ENCODE data around the gene KRTAP12-2.
A peak's percentile ranks its signal among the peaks of the same experiment; 100 is the strongest.

The KRTAP12-2 gene

DNA sequence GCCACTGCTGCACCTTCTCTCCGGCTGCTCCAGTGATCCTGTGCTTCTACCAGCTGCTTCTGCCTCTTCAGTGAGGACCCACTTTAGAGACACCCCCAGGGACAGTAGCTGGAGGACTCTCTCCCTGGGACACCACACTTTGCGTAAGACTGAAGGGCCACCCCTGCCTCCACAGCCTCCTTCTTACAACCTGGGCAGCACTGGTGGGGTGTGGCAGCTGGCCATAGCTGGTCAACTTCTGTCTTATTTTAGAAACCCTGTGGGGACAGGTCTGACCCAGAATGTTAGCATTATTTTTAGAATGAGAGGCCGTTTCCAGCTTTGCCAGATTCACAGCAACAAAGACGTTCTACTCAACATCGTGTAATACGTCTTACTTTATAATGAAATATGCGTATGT is 41.0 kb downstream of the KRTAP12-2 start:
- no peak for DNase-seq

DNA sequence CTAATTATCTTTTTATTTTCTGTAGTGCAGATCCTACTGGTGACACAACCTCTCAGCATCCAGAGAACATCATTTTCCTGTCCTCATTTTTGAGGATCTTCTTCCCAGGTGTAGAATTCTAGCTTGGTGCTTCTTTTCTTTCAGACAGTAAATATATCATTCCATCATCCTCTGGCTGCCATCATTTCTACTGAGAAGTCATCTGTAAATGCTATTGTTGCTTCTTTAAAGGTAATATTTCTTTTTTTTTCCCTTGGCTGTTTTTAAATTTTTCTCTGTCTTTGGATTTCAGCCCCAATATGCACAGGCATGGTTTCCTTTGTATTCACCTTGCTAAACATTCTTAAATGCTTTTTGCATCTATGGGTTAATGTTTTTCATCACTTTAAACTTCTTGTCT is 43.2 kb downstream of the KRTAP12-2 start:
- DNase-seq, result no peak

DNA sequence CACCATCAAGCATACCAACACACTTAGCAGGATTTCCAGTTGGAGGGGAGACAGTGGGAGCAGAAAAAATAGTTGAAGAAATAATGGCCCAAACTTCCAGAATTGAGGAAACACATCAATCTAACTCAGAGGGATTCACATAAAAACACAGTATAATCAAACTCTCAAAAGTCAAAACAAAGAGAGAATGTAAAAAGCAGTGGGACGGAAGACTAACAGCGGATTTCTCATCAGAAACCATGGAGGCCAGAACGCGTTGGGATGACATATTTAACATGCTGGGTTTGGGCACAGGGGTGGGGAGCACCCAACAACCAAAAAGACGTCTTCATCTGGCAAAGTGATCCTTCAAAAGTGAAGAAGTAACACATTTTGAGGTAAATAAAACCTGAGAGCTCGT is 46.8 kb downstream of the KRTAP12-2 start:
- no peak for DNase-seq

DNA sequence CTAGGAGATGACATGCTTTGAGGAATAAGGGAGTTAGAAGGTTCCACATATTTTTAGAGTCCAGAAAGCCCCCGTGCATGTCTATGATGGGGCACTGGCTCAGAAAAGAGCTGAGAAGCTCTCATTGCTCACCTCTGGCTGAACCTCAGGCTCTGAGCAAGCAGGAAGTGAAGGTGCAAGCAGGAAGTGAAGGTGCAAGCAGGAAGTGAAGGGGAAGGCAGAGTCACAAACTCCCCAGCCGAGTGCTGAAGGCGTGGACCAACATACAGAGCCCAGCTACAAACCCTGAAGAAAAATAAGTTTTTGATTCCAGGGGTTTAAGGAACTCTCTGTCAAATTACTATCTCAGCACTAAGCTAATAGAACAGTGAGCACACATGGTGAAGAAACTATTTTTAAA is 47.8 kb downstream of the KRTAP12-2 start:
- peak; percentile 50 to 53 for DNase-seq

DNA sequence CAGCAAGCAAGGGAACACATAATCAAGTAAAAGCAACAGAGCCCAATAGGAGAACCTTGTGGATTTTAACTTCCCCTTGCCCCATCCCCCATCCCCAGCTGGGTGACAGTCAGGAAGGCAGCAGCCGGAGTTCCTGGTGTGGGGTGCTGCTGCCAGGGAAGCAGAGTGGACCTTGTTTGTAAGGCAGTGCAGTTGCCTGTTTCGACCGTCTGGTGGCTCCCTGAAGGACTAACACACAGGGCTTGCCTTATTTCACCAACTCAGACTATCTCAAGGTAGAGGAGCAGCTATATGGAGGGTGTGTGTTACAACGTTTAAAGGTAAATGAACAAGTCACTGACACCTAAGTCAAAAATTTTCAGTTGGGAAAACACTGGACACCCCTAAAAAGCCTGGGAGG is 48.2 kb downstream of the KRTAP12-2 start:
- DNase-seq, result no peak

DNA sequence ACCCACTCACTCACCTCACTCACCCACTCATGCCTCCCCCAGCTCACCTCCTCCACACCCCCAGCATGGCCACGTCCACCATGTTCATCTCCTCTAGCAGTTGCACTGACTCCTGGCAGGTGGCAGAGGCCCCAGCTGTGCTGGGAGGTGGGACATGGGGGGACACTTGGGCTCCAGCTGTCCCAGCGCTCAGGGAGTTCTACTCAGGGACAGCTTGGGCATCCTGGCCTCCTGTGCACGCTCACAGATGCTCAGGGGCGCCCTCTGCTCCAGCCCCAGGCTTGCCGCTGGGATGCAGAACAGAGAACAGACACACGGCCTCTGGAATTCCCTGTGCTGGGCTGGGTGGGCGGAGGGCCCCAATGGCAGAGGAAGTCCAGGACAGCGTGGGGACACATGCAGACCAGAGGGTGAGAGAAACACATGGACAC is 49.6 kb downstream of the KRTAP12-2 start:
- no peak for DNase-seq

DNA sequence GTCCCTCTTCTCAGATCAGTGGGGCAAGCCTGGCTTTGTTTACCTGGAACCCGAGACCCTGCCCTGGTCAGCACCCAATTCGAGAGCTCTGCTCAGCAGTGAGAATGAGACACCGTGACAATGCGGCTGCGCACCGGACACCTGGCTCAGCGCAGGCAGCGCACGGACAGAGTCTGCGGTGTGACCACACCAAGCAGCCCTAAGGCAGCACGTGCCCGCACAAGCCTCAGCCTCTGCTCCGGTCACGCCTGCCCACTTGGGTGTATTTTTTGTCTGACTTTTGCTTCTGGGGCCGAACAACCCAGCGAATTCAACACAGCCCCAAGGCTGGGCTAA is 50.2 kb downstream of the KRTAP12-2 start:
- no peak for DNase-seq
